ENCODE measurements around the gene FERMT3. TPM values are rescaled to one million over a fixed set of nuclear protein-coding genes. Genes with fewer than 3 reads are reported as not detected.
A peak's percentile ranks its signal among the peaks of the same experiment; 100 is the strongest.

FERMT3 gene
- total and polyA plus RNA-seq, 2 of the 13 experiments (the other 11 are each of a cell fraction or from before 2014, with no cell fraction given): 0.29 TPM; not detected in 1

DNA sequence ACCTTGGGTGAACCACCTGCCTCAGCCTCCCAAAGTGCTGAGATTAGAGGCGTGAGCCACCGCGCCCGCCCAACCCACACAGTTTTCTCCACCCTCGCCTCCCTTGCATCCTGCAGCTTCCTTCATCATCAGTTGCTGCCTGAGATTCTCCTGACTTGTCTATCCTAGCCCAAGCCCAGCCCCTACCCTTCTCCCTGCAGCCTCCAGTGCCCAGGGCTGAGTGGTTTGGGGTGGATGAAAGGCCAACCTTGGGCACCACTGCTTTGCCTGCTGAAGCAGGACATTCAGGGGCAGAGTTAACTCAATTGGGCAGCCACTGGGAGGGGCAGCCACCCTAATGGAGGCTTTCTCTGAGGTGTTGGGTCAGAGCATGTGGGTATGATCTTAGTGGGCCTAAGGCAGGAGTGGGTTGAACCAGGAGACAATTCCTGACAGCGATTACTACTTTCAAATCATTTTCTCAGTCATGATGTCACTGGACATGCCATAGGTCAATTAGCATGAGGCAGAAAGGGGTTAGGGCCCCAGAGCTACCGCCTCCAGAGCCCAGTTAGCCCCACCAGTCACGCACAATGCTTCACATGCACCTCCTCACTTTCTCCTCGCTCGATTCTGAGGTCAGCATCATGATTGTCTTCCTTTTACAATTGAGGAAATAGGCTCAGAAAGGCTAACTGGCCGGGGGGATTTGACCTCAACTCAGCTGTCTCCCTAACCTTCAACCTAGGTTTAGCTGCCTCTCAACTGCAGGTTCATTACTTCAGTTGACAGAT is 33.3 kb downstream of the FERMT3 start:
- Histone ChIP-seq H3K9ac (ENCODE audit: insufficient read depth, low read depth, low read length) (peak overlapping the region; percentile 92), H3K4me3 (replicated peaks in 1 of 3; ENCODE audit: insufficient read depth in 1 of 3, low read depth in 2 of 3, low read length in 3 of 3) (peak overlapping the region; percentile 63 to 90 (median 84)), H3K9me3 (ENCODE audit: low read length) (no peaks in the 10 kb centered on the region), H3K36me3 (replicated peaks in 1 of 2; ENCODE audit: control insufficient read depth in 1 of 2, insufficient read depth in 2 of 2, low read length in 2 of 2) (peaks cover 0 to 11% of the 10 kb centered on the region in 2 experiments; a peak in 3 of 5 replicates), H4K20me1 (ENCODE audit: insufficient read depth, low read length) (no peaks in the 10 kb centered on the region), H3K4me1 (ENCODE audit: insufficient read depth, low read length) (peaks cover 67% of the 10 kb centered on the region), H3K27me3 (ENCODE audit: control insufficient read depth in 1 of 2, insufficient read depth in 2 of 2, low read length in 2 of 2) (no peaks in the 10 kb centered on the region; a peak in 1 of 5 replicates), H3K27ac (ENCODE audit: extremely low read length, insufficient read depth, low read length) (peak overlapping the region; percentile 91), H3K4me2 (ENCODE audit: low read depth, low read length) (peak overlapping the region; percentile 100), H2AFZ (ENCODE audit: low read length) (no peak overlapping the region), H3K79me2 (ENCODE audit: insufficient read depth, low read length) (peaks cover 16% of the 10 kb centered on the region)
- BruUV-seq (replicated peaks): no TSS peak
- DNase-seq (ENCODE audit: low spot score) (no peak), ATAC-seq (no peak), FAIRE-seq (no peak)
- no peak for TF ChIP-seq ZNF335 (CRISPR knock-in tag; IDR thresholded peaks at IDR 0.05)
- TF ChIP-seq SRY (CRISPR knock-in tag; IDR thresholded peaks at IDR 0.05): peak; percentile 10; the same call in 1 of the 2 replicates
- TF ChIP-seq, protein P1, sequence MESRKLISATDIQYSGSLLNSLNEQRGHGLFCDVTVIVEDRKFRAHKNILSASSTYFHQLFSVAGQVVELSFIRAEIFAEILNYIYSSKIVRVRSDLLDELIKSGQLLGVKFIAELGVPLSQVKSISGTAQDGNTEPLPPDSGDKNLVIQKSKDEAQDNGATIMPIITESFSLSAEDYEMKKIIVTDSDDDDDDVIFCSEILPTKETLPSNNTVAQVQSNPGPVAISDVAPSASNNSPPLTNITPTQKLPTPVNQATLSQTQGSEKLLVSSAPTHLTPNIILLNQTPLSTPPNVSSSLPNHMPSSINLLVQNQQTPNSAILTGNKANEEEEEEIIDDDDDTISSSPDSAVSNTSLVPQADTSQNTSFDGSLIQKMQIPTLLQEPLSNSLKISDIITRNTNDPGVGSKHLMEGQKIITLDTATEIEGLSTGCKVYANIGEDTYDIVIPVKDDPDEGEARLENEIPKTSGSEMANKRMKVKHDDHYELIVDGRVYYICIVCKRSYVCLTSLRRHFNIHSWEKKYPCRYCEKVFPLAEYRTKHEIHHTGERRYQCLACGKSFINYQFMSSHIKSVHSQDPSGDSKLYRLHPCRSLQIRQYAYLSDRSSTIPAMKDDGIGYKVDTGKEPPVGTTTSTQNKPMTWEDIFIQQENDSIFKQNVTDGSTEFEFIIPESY (CRISPR knock-in tag; IDR thresholded peaks at IDR 0.05): 0 out of 2 replicates have a peak, but pooled peaks have one; percentile 21
- TF ChIP-seq, protein P2, sequence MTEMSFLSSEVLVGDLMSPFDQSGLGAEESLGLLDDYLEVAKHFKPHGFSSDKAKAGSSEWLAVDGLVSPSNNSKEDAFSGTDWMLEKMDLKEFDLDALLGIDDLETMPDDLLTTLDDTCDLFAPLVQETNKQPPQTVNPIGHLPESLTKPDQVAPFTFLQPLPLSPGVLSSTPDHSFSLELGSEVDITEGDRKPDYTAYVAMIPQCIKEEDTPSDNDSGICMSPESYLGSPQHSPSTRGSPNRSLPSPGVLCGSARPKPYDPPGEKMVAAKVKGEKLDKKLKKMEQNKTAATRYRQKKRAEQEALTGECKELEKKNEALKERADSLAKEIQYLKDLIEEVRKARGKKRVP (CRISPR knock-in tag; IDR thresholded peaks at IDR 0.05): 0 out of 4 replicates have a peak, but pooled peaks of 1 of the 2 experiments have one; percentile 12
- TF ChIP-seq ZNF780A (CRISPR knock-in tag; IDR thresholded peaks at IDR 0.05): peak; percentile 55; the same call in 1 of the 2 replicates
- TF ChIP-seq PAX8 (CRISPR knock-in tag; IDR thresholded peaks at IDR 0.05; ENCODE audit: borderline replicate concordance): 0 out of 2 replicates have a peak, but pooled peaks have one; percentile 47
- 0 out of 2 replicates have a peak, but pooled peaks have one; percentile 12 for TF ChIP-seq JUNB (CRISPR knock-in tag; IDR thresholded peaks at IDR 0.05; ENCODE audit: borderline replicate concordance)
- TF ChIP-seq ZBTB42 (CRISPR knock-in tag; IDR thresholded peaks at IDR 0.05): 0 out of 2 replicates have a peak, but pooled peaks have one; percentile 11
- TF ChIP-seq MTA3 (CRISPR knock-in tag; IDR thresholded peaks at IDR 0.05): no peak
- TF ChIP-seq ZNF589 (CRISPR knock-in tag; conservative IDR thresholded peaks at IDR 0.05): peak; percentile 30; the same call in 1 of the 2 replicates
- no peak for TF ChIP-seq PHF8 (CRISPR knock-in tag; IDR thresholded peaks at IDR 0.05)
- TF ChIP-seq ZSCAN21 (CRISPR knock-in tag; IDR thresholded peaks at IDR 0.05; ENCODE audit: borderline replicate concordance): peak; percentile 11; the same call in 1 of the 2 replicates
- CTCF ChIA-PET (ENCODE audit: low intra/inter-chr PET ratio, low total read pairs): no interaction called here
- WGBS (ENCODE audit: low lambda C conversion rate): 83% methylated on average over 11 of the region's 11 CpGs
- in situ Hi-C loops (cut with HindIII; ENCODE audit: extremely low pct_ligation_motif_present, low pct_unique_long_range_greater_than_20kb) (loop anchor here (5.0 kb wide), 1 partner anchor 62 kb away; the partner anchor contains the start of gene CATSPERZ), intact Hi-C loops (cut with micrococcal nuclease; ENCODE audit: unreplicated experiment) (loop anchor here (5.0 kb wide), 1 partner anchor 53 kb away; the partner anchor contains the start of gene STIP1)
- POLR2A ChIA-PET: no interaction called here
